Activated T-helper 2 cell treated with anti-CD3 and anti-CD28 coated beads, Interferon-gamma antibody, Interleukin-2, Interleukin-4, amounts not matched to agents 10 μg/mL and 5 μg/mL and 100 μg/mL, durations not matched to agents 14 hours and 24 hours and 36 hours (primary cell): Measurements from ENCODE around the gene ZNF627. TPM values are rescaled to one million over a fixed set of nuclear protein-coding genes. Genes with fewer than 3 reads are reported as not detected.
"Not testable (repeated sequence)": the region's sequence is repeated elsewhere in the genome, so short reads cannot be mapped to it uniquely, and the experiment has no call there.

Experiments
- DNase-seq: peaks from one replicate; pipeline ENCODE4 v3.0.0; 2021; ENCODE audit warnings: low spot score
- H3K27ac Mint-ChIP-seq: one replicate; pipeline ENCODE4 v1.8.0; 2021; ENCODE audit warnings: mixed read lengths
- H3K27me3 Mint-ChIP-seq: one replicate; pipeline ENCODE4 v1.8.0; 2021; ENCODE audit warnings: low read depth, mixed read lengths
- H3K36me3 Mint-ChIP-seq: one replicate; pipeline ENCODE4 v1.8.0; 2021; ENCODE audit warnings: low read depth, mixed read lengths
- H3K4me1 Mint-ChIP-seq: one replicate; pipeline ENCODE4 v1.8.0; 2021; ENCODE audit warnings: low read depth, mixed read lengths
- H3K4me3 Mint-ChIP-seq: one replicate; pipeline ENCODE4 v1.8.0; 2021; ENCODE audit warnings: low read depth, mild to moderate bottlenecking, moderate library complexity, mixed read lengths
- H3K9me3 Mint-ChIP-seq: one replicate; pipeline ENCODE4 v1.8.0; 2021; ENCODE audit warnings: mixed read lengths
- intact Hi-C: fragments of 100-400 bp; cut with micrococcal nuclease; formaldehyde crosslinking; loops from one replicate; pipeline ENCODE4 v1.15.1; 2023
- total RNA-seq: library from RNA; stranded (reverse); gene quantifications from 2 replicates; pipeline ENCODE4 v1.2.3, GENCODE V29; 2022

Gene ZNF627
- total RNA-seq, 1 donor from 2014 or later: 8.3 TPM

GRCh38 chr19:11580116-11580515 lies 17.2 kb upstream of the ZNF627 start:
- H3K36me3 Mint-ChIP-seq: no peaks in the 10 kb centered on the region
- H3K9me3 Mint-ChIP-seq: no peaks in the 10 kb centered on the region
- H3K4me1 Mint-ChIP-seq: peaks cover 20% of the 10 kb centered on the region
- no peaks in the 10 kb centered on the region for H3K27me3 Mint-ChIP-seq
- intact Hi-C loops: loop anchor here (5.0 kb wide), 1 partner anchor 198 kb away; the partner anchor contains the start of gene EPOR
- no peak overlapping the region for H3K4me3 Mint-ChIP-seq
- DNase-seq: no peak
- H3K27ac Mint-ChIP-seq: no peak overlapping the region

- intact Hi-C loops: loop anchor here (1.0 to 5.0 kb wide), 3 partner anchors 13 to 199 kb away; partner anchors contain the start of gene EPOR
- Mint-ChIP-seq H3K4me3 (peak overlapping the region; percentile 74), H3K9me3 (no peaks in the 10 kb centered on the region), H3K27me3 (no peaks in the 10 kb centered on the region), H3K36me3 (no peaks in the 10 kb centered on the region), H3K27ac (peak overlapping the region; percentile 96), H3K4me1 (peaks cover 20% of the 10 kb centered on the region)
- peak; percentile 56 for DNase-seq
These were observed 15.5 kb upstream of the ZNF627 start for GRCh38 chr19:11581740-11582139.

DNA sequence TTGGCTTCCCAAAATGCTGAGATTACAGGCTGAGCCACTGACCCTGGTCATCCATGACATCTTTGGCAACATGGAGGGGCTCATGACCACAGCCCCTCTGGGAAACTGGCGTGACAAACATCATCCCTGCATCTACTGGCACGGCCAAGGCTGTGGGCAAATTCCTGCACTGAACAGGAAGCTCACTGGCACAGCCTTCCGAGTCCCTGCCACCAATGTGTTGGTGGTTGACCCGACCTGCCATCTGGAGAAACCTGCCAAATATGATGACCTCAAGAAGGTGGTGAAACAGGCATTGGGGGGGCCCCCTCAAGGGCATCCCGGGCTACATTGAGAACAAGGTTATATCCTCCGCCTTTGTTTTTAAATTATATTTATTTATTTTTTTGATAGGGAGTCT lies 11.0 kb upstream of the ZNF627 start:
- DNase-seq: no peak
- no peaks in the 10 kb centered on the region for H3K36me3 Mint-ChIP-seq
- H3K27me3 Mint-ChIP-seq: no peaks in the 10 kb centered on the region
- H3K27ac Mint-ChIP-seq: no peak overlapping the region
- intact Hi-C loops: loop anchor here (5.0 kb wide), 1 partner anchor 79 kb away; the partner anchor contains the start of gene ZNF653
- H3K4me1 Mint-ChIP-seq: peaks cover 15% of the 10 kb centered on the region
- no peaks in the 10 kb centered on the region for H3K9me3 Mint-ChIP-seq
- no peak overlapping the region for H3K4me3 Mint-ChIP-seq

DNA sequence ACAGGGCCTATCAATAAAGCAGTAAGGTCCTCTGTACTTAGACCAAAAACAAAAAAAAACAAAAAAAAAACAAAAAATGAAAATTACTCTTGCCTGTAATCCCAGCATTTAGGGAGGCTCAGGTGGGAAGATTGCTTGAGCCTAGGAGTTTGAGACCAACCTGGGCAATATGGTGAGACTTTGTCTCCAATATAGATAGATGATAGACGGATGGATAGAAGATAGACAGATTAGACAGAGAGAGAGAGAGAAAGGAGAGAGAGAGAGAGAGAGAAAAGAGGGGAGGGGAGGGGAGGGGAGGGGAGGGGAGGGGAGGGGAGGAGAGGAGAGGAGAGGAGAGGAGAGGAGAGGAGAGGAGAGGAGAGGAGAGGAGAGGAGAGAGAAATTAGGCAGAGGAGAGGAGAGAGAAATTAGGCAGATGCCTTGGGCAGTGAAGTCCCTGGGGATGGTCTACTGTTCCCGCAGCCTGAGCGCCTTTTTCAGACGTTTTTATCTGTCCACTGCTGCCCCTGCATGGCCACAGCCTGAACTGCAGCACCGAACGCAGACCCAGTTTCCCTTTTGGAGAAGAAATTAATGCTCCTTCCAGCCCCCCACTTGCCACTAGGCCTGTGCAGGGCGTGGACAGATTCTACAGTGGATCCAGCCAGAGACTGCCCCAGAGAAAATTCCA lies 9.8 kb upstream of the ZNF627 start:
- H3K4me1 Mint-ChIP-seq: peaks cover 9% of the 10 kb centered on the region
- H3K36me3 Mint-ChIP-seq: no peaks in the 10 kb centered on the region
- intact Hi-C loops: loop anchor here (1.0 to 5.0 kb wide), 3 partner anchors 27 to 80 kb away; partner anchors contain the start of gene ZNF653
- peak overlapping the region; percentile 63 for H3K27ac Mint-ChIP-seq
- DNase-seq: peak; percentile 75
- H3K9me3 Mint-ChIP-seq: no peaks in the 10 kb centered on the region
- H3K27me3 Mint-ChIP-seq: no peaks in the 10 kb centered on the region
- H3K4me3 Mint-ChIP-seq: no peak overlapping the region

DNA sequence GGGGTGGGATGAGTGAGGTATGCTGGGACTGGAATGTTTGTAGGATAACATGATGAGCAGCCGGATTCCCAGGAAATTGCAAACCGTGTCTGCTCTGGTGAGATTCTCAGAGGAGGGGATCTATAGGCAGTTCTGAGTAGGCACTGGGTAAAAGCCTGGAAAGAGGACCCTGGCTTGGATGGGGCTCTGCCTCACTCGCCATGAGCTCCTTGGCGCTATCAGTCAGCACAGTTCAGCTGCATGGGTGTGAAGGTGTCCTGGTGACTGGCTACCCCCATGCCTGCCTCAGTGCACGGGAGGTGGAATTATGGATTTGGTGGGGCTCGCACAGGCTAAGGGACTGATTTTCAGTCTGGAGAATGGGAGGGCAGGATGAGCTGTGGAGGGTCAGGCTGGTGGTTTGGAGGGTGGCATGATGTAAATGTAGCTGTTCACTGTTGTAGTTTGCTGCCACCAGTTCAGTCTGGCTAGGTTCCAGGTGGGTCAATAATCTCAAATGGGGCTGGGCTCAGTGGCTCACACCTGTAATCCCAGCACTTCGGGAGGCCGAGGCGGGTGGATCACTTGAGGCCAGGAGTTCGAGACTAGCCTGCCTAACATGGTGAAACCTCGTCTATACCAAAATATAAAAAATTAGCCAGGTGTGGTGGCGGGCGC lies 9.2 kb upstream of the ZNF627 start:
- Mint-ChIP-seq H3K4me1 (peaks cover 9% of the 10 kb centered on the region), H3K9me3 (no peaks in the 10 kb centered on the region), H3K27me3 (no peaks in the 10 kb centered on the region), H3K36me3 (no peaks in the 10 kb centered on the region), H3K27ac (no peak overlapping the region), H3K4me3 (no peak overlapping the region)
- DNase-seq: no peak
- intact Hi-C loops: loop anchor here (1.0 to 5.0 kb wide), 3 partner anchors 28 to 81 kb away; partner anchors contain the start of gene ZNF653

DNA sequence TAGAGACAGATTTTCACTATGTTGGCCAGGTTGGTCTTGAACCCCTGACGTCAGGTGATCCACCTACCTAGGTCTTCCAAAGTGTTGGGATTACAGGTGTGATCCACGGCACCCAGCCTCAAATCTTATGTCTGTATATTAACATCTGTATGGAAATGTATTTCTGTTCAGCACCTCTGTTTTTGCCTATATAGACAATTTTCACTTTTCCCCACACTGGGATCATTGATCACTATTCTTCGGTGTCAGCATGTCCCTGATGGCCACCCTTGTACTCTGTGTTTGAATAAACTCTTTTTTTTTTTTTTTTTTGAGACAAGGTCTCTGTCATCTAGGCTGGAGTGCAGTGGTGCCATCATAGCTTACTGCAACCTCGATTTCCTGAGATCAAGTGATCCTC lies 3.2 kb upstream of the ZNF627 start:
- H3K9me3 Mint-ChIP-seq: no peaks in the 10 kb centered on the region
- no peak overlapping the region for H3K27ac Mint-ChIP-seq
- no peak overlapping the region for H3K4me3 Mint-ChIP-seq

GRCh38 chr19:11596156-11596555 lies 1.1 kb upstream of the ZNF627 start:
- intact Hi-C loops: no loop called here
- peaks cover 8% of the 10 kb centered on the region for H3K4me1 Mint-ChIP-seq
- H3K36me3 Mint-ChIP-seq: peaks cover 29% of the 10 kb centered on the region
- peak overlapping the region; percentile 85 for H3K27ac Mint-ChIP-seq
- no peaks in the 10 kb centered on the region for H3K9me3 Mint-ChIP-seq
- DNase-seq: no peak
- no peaks in the 10 kb centered on the region for H3K27me3 Mint-ChIP-seq
- H3K4me3 Mint-ChIP-seq: no peak overlapping the region

More for the DNA sequence above, 3.2 kb upstream of the ZNF627 start:
- H3K4me1 Mint-ChIP-seq: peaks cover 8% of the 10 kb centered on the region
- DNase-seq: no peak
- no peaks in the 10 kb centered on the region for H3K27me3 Mint-ChIP-seq
- intact Hi-C loops: no loop called here
- peaks cover 10% of the 10 kb centered on the region for H3K36me3 Mint-ChIP-seq

- H3K9me3 Mint-ChIP-seq: peaks cover 14% of the 10 kb centered on the region
- H3K4me1 Mint-ChIP-seq: peaks cover 8% of the 10 kb centered on the region
- H3K27me3 Mint-ChIP-seq: no peaks in the 10 kb centered on the region
- no peak for DNase-seq
- peak overlapping the region; percentile 78 for H3K27ac Mint-ChIP-seq
- peak overlapping the region; percentile 94 for H3K4me3 Mint-ChIP-seq
- peaks cover 46% of the 10 kb centered on the region for H3K36me3 Mint-ChIP-seq
- intact Hi-C loops: no loop called here
These were observed 810 bp downstream of the ZNF627 start for GRCh38 chr19:11598103-11598483.

GRCh38 chr19:11598746-11599145 lies 1.5 kb downstream of the ZNF627 start:
- Mint-ChIP-seq H3K36me3 (peaks cover 52% of the 10 kb centered on the region), H3K27me3 (no peaks in the 10 kb centered on the region), H3K4me1 (peaks cover 8% of the 10 kb centered on the region), H3K4me3 (peak overlapping the region; percentile 69), H3K27ac (peak overlapping the region; percentile 55), H3K9me3 (peaks cover 18% of the 10 kb centered on the region)
- intact Hi-C loops: no loop called here
- DNase-seq: no peak

GRCh38 chr19:11599704-11600103 lies 2.4 kb downstream of the ZNF627 start:
- H3K27me3 Mint-ChIP-seq, intact Hi-C loops, DNase-seq, H3K4me1 Mint-ChIP-seq, H3K27ac Mint-ChIP-seq, H3K4me3 Mint-ChIP-seq: not testable (repeated sequence)
- Mint-ChIP-seq H3K36me3 (peaks cover 62% of the 10 kb centered on the region), H3K9me3 (peaks cover 24% of the 10 kb centered on the region)

DNA sequence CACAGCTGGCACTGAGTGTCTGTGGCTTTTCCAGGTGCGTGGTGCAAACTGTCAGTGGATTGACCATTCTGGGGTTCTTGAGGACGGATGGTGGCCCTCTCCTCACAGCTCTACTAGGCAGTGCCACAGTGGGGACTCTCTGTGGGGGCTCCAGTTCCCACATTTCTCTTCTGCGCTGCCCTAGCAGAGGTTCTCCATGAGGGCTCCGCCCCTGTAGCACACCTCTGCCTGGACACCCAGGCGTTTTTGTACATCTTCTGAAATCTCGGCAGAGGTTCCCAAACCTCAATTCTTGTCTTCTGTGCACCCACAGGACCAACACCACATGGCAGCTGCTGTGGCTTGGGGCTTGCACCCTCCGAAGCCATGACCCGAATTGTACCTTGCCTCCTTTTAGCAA lies 9.2 kb downstream of the ZNF627 start:
- no peaks in the 10 kb centered on the region for H3K4me1 Mint-ChIP-seq
- no peak overlapping the region for H3K27ac Mint-ChIP-seq
- H3K4me3 Mint-ChIP-seq: no peak overlapping the region
- no peak for DNase-seq
- H3K27me3 Mint-ChIP-seq: no peaks in the 10 kb centered on the region
- H3K36me3 Mint-ChIP-seq: peaks cover 88% of the 10 kb centered on the region
- H3K9me3 Mint-ChIP-seq: peaks cover 58% of the 10 kb centered on the region
- intact Hi-C loops: no loop called here

- DNase-seq: no peak
- no peaks in the 10 kb centered on the region for H3K27me3 Mint-ChIP-seq
- no peaks in the 10 kb centered on the region for H3K4me1 Mint-ChIP-seq
- H3K4me3 Mint-ChIP-seq: no peak overlapping the region
- no peak overlapping the region for H3K27ac Mint-ChIP-seq
- H3K9me3 Mint-ChIP-seq: peaks cover 43% of the 10 kb centered on the region
- intact Hi-C loops: no loop called here
- peaks cover 85% of the 10 kb centered on the region for H3K36me3 Mint-ChIP-seq
These were observed 14.4 kb downstream of the ZNF627 start for GRCh38 chr19:11611730-11612129.

DNA sequence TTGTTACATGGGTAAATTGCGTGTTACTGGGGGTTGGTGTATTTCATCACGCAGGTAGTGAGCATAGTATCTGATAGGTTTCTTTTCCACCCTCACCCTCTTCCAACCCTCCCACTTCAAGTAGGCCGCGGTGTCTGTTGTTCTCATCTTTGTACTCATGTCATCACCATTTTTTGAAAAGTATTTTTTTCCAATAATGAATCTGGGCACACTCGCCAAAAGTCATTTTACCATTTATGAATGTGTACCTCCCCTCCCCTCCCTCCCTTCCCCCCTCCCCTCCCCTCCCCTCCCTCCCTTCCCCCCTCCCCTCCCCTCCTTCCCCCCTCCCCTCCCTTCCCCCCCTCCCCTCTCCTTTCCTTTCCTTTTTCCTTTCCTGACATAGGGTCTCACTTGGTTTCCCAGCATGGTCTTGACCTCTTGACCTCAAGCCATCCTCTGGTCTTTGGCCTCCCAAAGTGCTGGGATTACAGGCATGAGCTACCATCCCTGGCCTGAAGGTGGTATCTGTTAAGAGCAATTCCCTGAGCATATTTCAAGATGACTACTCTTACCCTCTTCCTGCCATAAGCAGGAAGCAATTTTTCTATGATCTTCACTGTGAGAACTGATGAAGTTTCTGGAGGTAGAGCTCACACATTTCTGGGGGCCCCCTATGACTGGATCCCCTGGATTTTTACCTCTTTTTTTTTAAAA lies 15.7 kb downstream of the ZNF627 start:
- intact Hi-C loops: no loop called here
- Mint-ChIP-seq H3K4me1 (no peaks in the 10 kb centered on the region), H3K27ac (no peak overlapping the region), H3K9me3 (peaks cover 47% of the 10 kb centered on the region), H3K27me3 (no peaks in the 10 kb centered on the region), H3K36me3 (peaks cover 85% of the 10 kb centered on the region), H3K4me3 (no peak overlapping the region)
- DNase-seq: no peak
